GM23248 (cell line): Measurements from ENCODE around the gene SUSD6. TPM values are rescaled to one million over a fixed set of nuclear protein-coding genes. Genes with fewer than 3 reads are reported as not detected.
"Not testable (repeated sequence)": the region's sequence is repeated elsewhere in the genome, so short reads cannot be mapped to it uniquely, and the experiment has no call there.

ENCODE experiments used
- DNase-seq: peaks from one replicate; pipeline ENCODE4 v3.0.0-alpha.2; 2015
- H2AFZ ChIP-seq: fragments of 200-600 bp; sonication (generic); 2 replicates; pipeline ENCODE4 v1.6.1; 2016; ENCODE audit warnings: antibody characterized with exemption
- H3F3A ChIP-seq: fragments of 200-600 bp; sonication (generic); 2 replicates; pipeline ENCODE4 v1.6.1; 2016; ENCODE audit warnings: mild to moderate bottlenecking, antibody characterized with exemption, mixed run types; ENCODE audit not compliant: insufficient read depth
- H3K27ac ChIP-seq: fragments of 200-600 bp; sonication (generic); 2 replicates; pipeline ENCODE4 v1.5.1; 2016; ENCODE audit warnings: mild to moderate bottlenecking
- H3K27me3 ChIP-seq: fragments of 200-600 bp; sonication (generic); replicated peaks from 2 replicates; pipeline ENCODE4 v1.6.1; 2016; ENCODE audit warnings: mild to moderate bottlenecking; ENCODE audit not compliant: insufficient read depth
- H3K36me3 ChIP-seq: fragments of 200-600 bp; sonication (generic); 2 replicates; pipeline ENCODE4 v1.6.1; 2016; ENCODE audit warnings: low read depth, mild to moderate bottlenecking
- H3K4me1 ChIP-seq: fragments of 200-600 bp; sonication (generic); 2 replicates; pipeline ENCODE4 v1.6.1; 2016; ENCODE audit warnings: mild to moderate bottlenecking; ENCODE audit not compliant: insufficient read depth
- H3K4me2 ChIP-seq: fragments of 200-600 bp; sonication (generic); one replicate; pipeline ENCODE4 v1.6.1; 2016; ENCODE audit warnings: mild to moderate bottlenecking; ENCODE audit not compliant: unreplicated experiment
- H3K4me3 ChIP-seq: fragments of 200-600 bp; sonication (generic); 2 replicates; pipeline ENCODE4 v1.5.1; 2016; ENCODE audit warnings: mild to moderate bottlenecking
- H3K79me2 ChIP-seq: fragments of 200-600 bp; sonication (generic); 2 replicates; pipeline ENCODE4 v1.6.1; 2016; ENCODE audit warnings: mild to moderate bottlenecking; ENCODE audit not compliant: insufficient read depth
- H3K9ac ChIP-seq: fragments of 200-600 bp; sonication (generic); 2 replicates; pipeline ENCODE4 v1.6.1; 2016; ENCODE audit warnings: mild to moderate bottlenecking
- H3K9me2 ChIP-seq: fragments of 200-600 bp; sonication (generic); 2 replicates; pipeline ENCODE4 v1.6.1; 2016; ENCODE audit warnings: mixed run types, mild to moderate bottlenecking, moderate library complexity; ENCODE audit not compliant: insufficient read depth
- H3K9me3 ChIP-seq: fragments of 200-600 bp; sonication (generic); one replicate; pipeline ENCODE4 v1.6.1; 2017; ENCODE audit warnings: low read depth
- H4K20me1 ChIP-seq: fragments of 200-600 bp; sonication (generic); 2 replicates; pipeline ENCODE4 v1.6.0; 2016; ENCODE audit not compliant: insufficient read depth
- EZH2 ChIP-seq: fragments of 200-600 bp; sonication (generic); IDR thresholded peaks from 2 replicates; pipeline ENCODE4 v1.6.1; 2018; ENCODE audit warnings: antibody characterized with exemption, mild to moderate bottlenecking; ENCODE audit not compliant: insufficient read depth, poor library complexity, severe bottlenecking
- EZH2phosphoT487 ChIP-seq: fragments of 200-600 bp; sonication (generic); IDR thresholded peaks from 2 replicates; pipeline ENCODE4 v1.6.1; 2018; ENCODE audit warnings: antibody characterized with exemption, moderate library complexity, mild to moderate bottlenecking, low read depth; ENCODE audit not compliant: insufficient read depth
- WGBS, 2 experiments: methylation state at CpG; one replicate each; pipeline ENCODE4 v1.1.6; 2015 to 2017; ENCODE audit warnings: low lambda C conversion rate in 2 of 2, low coverage in 1 of 2; ENCODE audit errors: missing lambda C conversion rate in 2 of 2; 5-methylcytosine and 5-hydroxymethylcytosine counted together
- in situ Hi-C: fragments of 300-500 bp; cut with MboI; formaldehyde crosslinking; loops from 2 replicates; pipeline ENCODE4 v1.15.0; 2020
- polyA plus RNA-seq: library from polyadenylated mRNA; unstranded; fragments of >200 nt; fragmentation: Nextera tagmentation; extraction: Ambion mirVana; gene quantifications from 2 replicates; pipeline ENCODE4 v1.2.1, GENCODE V29; 2016
- total RNA-seq: library from RNA; depleted of rRNA; stranded (reverse); fragments of >200 nt; shearing (Covaris generic); gene quantifications from 2 replicates; pipeline ENCODE4 v1.2.3, GENCODE V29; 2014

Gene SUSD6
- total and polyA plus RNA-seq, 2 experiments from 2014 or later, result 12.2 to 24.1 TPM

- H3K9me3 ChIP-seq, result no peaks in the 10 kb centered on the region
- H3K4me1 ChIP-seq, result peaks cover 38% of the 10 kb centered on the region
- H3K79me2 ChIP-seq, result no peaks in the 10 kb centered on the region
- no peaks in the 10 kb centered on the region for H3K9me2 ChIP-seq
- H4K20me1 ChIP-seq, result no peaks in the 10 kb centered on the region
- in situ Hi-C loops, result loop anchor here (5.0 kb wide), 1 partner anchor 112 kb away; no protein-coding TSS in a partner anchor
- peak overlapping the region; percentile 73 for H3K9ac ChIP-seq
- H3K36me3 ChIP-seq, result no peaks in the 10 kb centered on the region
- H3K27me3 ChIP-seq, result no peaks in the 10 kb centered on the region
- H3K4me3 ChIP-seq, result peak overlapping the region; percentile 29; the same call in 1 of the 2 replicates
- H3F3A ChIP-seq, result peaks cover 50% of the 10 kb centered on the region
- peak; percentile 97 for DNase-seq
- H2AFZ ChIP-seq, result peak overlapping the region; percentile 66
- no peak for TF ChIP-seq EZH2phosphoT487
- TF ChIP-seq EZH2, result no peak
- peak overlapping the region; percentile 96 for H3K27ac ChIP-seq
- peak overlapping the region; percentile 66 for H3K4me2 ChIP-seq
- 42 to 44% methylated on average over 7 of the region's 7 CpGs for WGBS, 2 experiments
These were observed 108.1 kb downstream of the SUSD6 start for GRCh38 chr14:69719501-69719951.

- Histone ChIP-seq H3K79me2 (no peaks in the 10 kb centered on the region), H3K36me3 (no peaks in the 10 kb centered on the region), H3K27ac (no peak overlapping the region), H3K4me1 (peaks cover 36% of the 10 kb centered on the region), H2AFZ (no peak overlapping the region), H3K9me2 (no peaks in the 10 kb centered on the region), H3K4me2 (no peak overlapping the region), H3F3A (peaks cover 40% of the 10 kb centered on the region), H3K9ac (no peak overlapping the region), H4K20me1 (no peaks in the 10 kb centered on the region), H3K27me3 (no peaks in the 10 kb centered on the region), H3K9me3 (no peaks in the 10 kb centered on the region), H3K4me3 (no peak overlapping the region)
- TF ChIP-seq EZH2phosphoT487 (no peak), EZH2 (no peak)
- WGBS, 2 experiments, result 68 to 73% methylated on average over 4 of the region's 4 CpGs
- in situ Hi-C loops, result loop anchor here (10.0 kb wide), 1 partner anchor 136 kb away; no protein-coding TSS in a partner anchor
- no peak for DNase-seq
These were observed 109.5 kb downstream of the SUSD6 start for GRCh38 chr14:69720912-69721311.

- H2AFZ ChIP-seq, result peak overlapping the region; percentile 86
- H3K36me3 ChIP-seq, result no peaks in the 10 kb centered on the region
- no peaks in the 10 kb centered on the region for H3K9me2 ChIP-seq
- in situ Hi-C loops, result loop anchor here (10.0 kb wide), 1 partner anchor 142 kb away; no protein-coding TSS in a partner anchor
- DNase-seq, result peak; percentile 84
- 3 to 4% methylated on average over 40 to 51 of the region's 51 CpGs for WGBS, 2 experiments
- no peaks in the 10 kb centered on the region for H3K79me2 ChIP-seq
- no peak overlapping the region for H3K27ac ChIP-seq
- H3K4me2 ChIP-seq, result peak overlapping the region; percentile 79
- no peaks in the 10 kb centered on the region for H3K4me1 ChIP-seq
- no peak for TF ChIP-seq EZH2phosphoT487
- TF ChIP-seq EZH2, result no peak
- H3K9ac ChIP-seq, result peak overlapping the region; percentile 76
- no peaks in the 10 kb centered on the region for H3K9me3 ChIP-seq
- no peaks in the 10 kb centered on the region for H3K27me3 ChIP-seq
- no peaks in the 10 kb centered on the region for H3F3A ChIP-seq
- no peaks in the 10 kb centered on the region for H4K20me1 ChIP-seq
- peak overlapping the region; percentile 63 for H3K4me3 ChIP-seq
These were observed 115.5 kb downstream of the SUSD6 start for GRCh38 chr14:69726761-69727511.

GRCh38 chr14:69727860-69728259 is 116.5 kb downstream of the SUSD6 start:
- in situ Hi-C loops, result loop anchor here (10.0 kb wide), 1 partner anchor 143 kb away; no protein-coding TSS in a partner anchor
- TF ChIP-seq EZH2, result no peak
- TF ChIP-seq EZH2phosphoT487, result no peak

GRCh38 chr14:69731919-69732598 is 120.7 kb downstream of the SUSD6 start:
- H3K4me1 ChIP-seq, H3K9me3 ChIP-seq, H3K4me3 ChIP-seq, H3K4me2 ChIP-seq, H3K9me2 ChIP-seq, in situ Hi-C loops, H3K36me3 ChIP-seq, H3K27ac ChIP-seq, DNase-seq, H3K9ac ChIP-seq, H3F3A ChIP-seq, H3K79me2 ChIP-seq, H3K27me3 ChIP-seq, H2AFZ ChIP-seq, H4K20me1 ChIP-seq: not testable (repeated sequence)
- 91 to 93% methylated on average over 8 of the region's 8 CpGs for WGBS, 2 experiments

More at GRCh38 chr14:69727860-69728259, 116.5 kb downstream of the SUSD6 start:
- WGBS, 2 experiments, result 70 to 75% methylated on average over 4 of the region's 4 CpGs
- Histone ChIP-seq H3K36me3 (no peaks in the 10 kb centered on the region), H4K20me1 (no peaks in the 10 kb centered on the region), H3K27ac (no peak overlapping the region), H3K9ac (no peak overlapping the region), H3K4me1 (no peaks in the 10 kb centered on the region), H3K4me2 (no peak overlapping the region), H2AFZ (peak overlapping the region; percentile 86), H3K9me2 (no peaks in the 10 kb centered on the region), H3K27me3 (no peaks in the 10 kb centered on the region), H3F3A (no peaks in the 10 kb centered on the region), H3K79me2 (no peaks in the 10 kb centered on the region), H3K9me3 (no peaks in the 10 kb centered on the region), H3K4me3 (no peak overlapping the region)
- DNase-seq, result no peak

GRCh38 chr14:69736405-69736804 is 125.0 kb downstream of the SUSD6 start:
- H3K4me3 ChIP-seq, H3K36me3 ChIP-seq, H3K9me3 ChIP-seq, H3K9ac ChIP-seq, H3K4me2 ChIP-seq, H4K20me1 ChIP-seq, H3K4me1 ChIP-seq, DNase-seq, H3K27ac ChIP-seq, H3F3A ChIP-seq, H3K27me3 ChIP-seq, H3K79me2 ChIP-seq, in situ Hi-C loops, H2AFZ ChIP-seq, H3K9me2 ChIP-seq: not testable (repeated sequence)
- WGBS, 2 experiments, result 69 to 70% methylated on average over 4 of the region's 4 CpGs
